Ishikawa (cell line): Measurements from ENCODE around the gene NDUFB8.

Experiments
- CEBPB ChIP-seq: IDR thresholded peaks from 2 replicates; pipeline ENCODE4 v1.6.1; 2012
- CREB1 ChIP-seq: IDR thresholded peaks from 2 replicates; pipeline ENCODE4 v1.6.1; 2012; ENCODE audit warnings: low read depth
- EGR1 ChIP-seq: IDR thresholded peaks from 2 replicates; pipeline ENCODE4 v1.6.1; 2012
- EP300 ChIP-seq: IDR thresholded peaks from 2 replicates; pipeline ENCODE4 v1.6.1; 2012; ENCODE audit warnings: borderline replicate concordance
- FOXM1 ChIP-seq: IDR thresholded peaks from 2 replicates; pipeline ENCODE4 v1.6.1; 2012; ENCODE audit warnings: low read depth, borderline replicate concordance
- NFIC ChIP-seq: IDR thresholded peaks from 2 replicates; pipeline ENCODE4 v1.6.1; 2012
- RAD21 ChIP-seq: IDR thresholded peaks from 2 replicates; pipeline ENCODE4 v1.6.1; 2012; ENCODE audit warnings: low read depth
- REST ChIP-seq: IDR thresholded peaks from 2 replicates; pipeline ENCODE4 v1.6.1; 2012; ENCODE audit warnings: low read depth, mild to moderate bottlenecking
- TAF1 ChIP-seq: IDR thresholded peaks from 2 replicates; pipeline ENCODE4 v1.6.1; 2012; ENCODE audit warnings: low read depth, mild to moderate bottlenecking
- TCF12 ChIP-seq: IDR thresholded peaks from 2 replicates; pipeline ENCODE4 v1.6.1; 2012; ENCODE audit warnings: low read depth
- TEAD4 ChIP-seq: IDR thresholded peaks from 2 replicates; pipeline ENCODE4 v1.6.1; 2012
- USF1 ChIP-seq: IDR thresholded peaks from 2 replicates; pipeline ENCODE4 v1.6.1; 2012
- YY1 ChIP-seq: IDR thresholded peaks from 2 replicates; pipeline ENCODE4 v1.6.1; 2012; ENCODE audit warnings: low read depth
- TF ChIP-seq, protein P1 (sequence below): IDR thresholded peaks from 2 replicates; pipeline ENCODE4 v1.6.1; 2012

- TF ChIP-seq, protein P1, sequence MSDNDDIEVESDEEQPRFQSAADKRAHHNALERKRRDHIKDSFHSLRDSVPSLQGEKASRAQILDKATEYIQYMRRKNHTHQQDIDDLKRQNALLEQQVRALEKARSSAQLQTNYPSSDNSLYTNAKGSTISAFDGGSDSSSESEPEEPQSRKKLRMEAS = peak; percentile 19; the same call in 1 of the 2 replicates
- TF ChIP-seq EP300 = no peak
- no peak for TF ChIP-seq REST
- TF ChIP-seq USF1 = no peak
- no peak for TF ChIP-seq CEBPB
- TF ChIP-seq RAD21 = peak; percentile 58
- TF ChIP-seq YY1 = 0 out of 2 replicates have a peak, but pooled peaks have one; percentile 9
- 0 out of 2 replicates have a peak, but pooled peaks have one; percentile 26 for TF ChIP-seq TAF1
- TF ChIP-seq CREB1 = no peak
- TF ChIP-seq NFIC = no peak
- TF ChIP-seq EGR1 = no peak
- TF ChIP-seq FOXM1 = no peak
- no peak for TF ChIP-seq TEAD4
- peak; percentile 61; the same call in 1 of the 2 replicates for TF ChIP-seq TCF12
Observed at GRCh38 chr10:100482181-100482833, 47.4 kb downstream of the NDUFB8 start.
